ENCODE measurements around the gene UNKL.

Gene UNKL

DNA sequence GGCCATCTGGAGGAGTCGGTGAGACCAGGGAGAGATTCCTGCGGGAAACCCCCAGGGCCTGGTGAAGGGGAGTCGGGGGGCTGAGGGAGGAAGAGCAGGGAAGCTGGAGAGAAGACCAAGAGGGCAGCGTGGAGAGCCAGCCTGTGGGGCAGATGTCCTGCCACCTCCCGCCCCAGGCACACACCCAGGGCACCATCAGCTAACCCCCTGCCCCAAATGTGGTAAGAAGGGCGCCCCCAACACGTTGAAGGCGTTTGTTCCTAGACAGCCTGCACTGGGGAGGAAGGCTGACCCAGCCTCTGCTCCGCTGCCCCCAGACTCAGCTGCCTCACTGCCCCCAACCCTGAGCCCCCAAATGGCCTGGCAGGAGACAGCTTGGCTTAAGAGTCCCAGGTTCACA lies 79.8 kb downstream of the UNKL start:
- no peak overlapping the region for H3K4me3 ChIP-seq (ENCODE audit: low read depth, low read length)
- TF ChIP-seq, protein P1, sequence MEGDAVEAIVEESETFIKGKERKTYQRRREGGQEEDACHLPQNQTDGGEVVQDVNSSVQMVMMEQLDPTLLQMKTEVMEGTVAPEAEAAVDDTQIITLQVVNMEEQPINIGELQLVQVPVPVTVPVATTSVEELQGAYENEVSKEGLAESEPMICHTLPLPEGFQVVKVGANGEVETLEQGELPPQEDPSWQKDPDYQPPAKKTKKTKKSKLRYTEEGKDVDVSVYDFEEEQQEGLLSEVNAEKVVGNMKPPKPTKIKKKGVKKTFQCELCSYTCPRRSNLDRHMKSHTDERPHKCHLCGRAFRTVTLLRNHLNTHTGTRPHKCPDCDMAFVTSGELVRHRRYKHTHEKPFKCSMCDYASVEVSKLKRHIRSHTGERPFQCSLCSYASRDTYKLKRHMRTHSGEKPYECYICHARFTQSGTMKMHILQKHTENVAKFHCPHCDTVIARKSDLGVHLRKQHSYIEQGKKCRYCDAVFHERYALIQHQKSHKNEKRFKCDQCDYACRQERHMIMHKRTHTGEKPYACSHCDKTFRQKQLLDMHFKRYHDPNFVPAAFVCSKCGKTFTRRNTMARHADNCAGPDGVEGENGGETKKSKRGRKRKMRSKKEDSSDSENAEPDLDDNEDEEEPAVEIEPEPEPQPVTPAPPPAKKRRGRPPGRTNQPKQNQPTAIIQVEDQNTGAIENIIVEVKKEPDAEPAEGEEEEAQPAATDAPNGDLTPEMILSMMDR (IDR thresholded peaks at IDR 0.05; ENCODE audit: insufficient read depth, low read length, missing control alignments): no peak
- ChIA-PET CTCF (no interaction called here), POLR2A (interaction anchor here (0.6 to 0.8 kb wide), 2 partner anchors 8 to 411 kb away, joined by 3 read pairs; no protein-coding TSS in a partner anchor)
- no peak for DNase-seq (ENCODE audit: low read depth, low spot score)

DNA sequence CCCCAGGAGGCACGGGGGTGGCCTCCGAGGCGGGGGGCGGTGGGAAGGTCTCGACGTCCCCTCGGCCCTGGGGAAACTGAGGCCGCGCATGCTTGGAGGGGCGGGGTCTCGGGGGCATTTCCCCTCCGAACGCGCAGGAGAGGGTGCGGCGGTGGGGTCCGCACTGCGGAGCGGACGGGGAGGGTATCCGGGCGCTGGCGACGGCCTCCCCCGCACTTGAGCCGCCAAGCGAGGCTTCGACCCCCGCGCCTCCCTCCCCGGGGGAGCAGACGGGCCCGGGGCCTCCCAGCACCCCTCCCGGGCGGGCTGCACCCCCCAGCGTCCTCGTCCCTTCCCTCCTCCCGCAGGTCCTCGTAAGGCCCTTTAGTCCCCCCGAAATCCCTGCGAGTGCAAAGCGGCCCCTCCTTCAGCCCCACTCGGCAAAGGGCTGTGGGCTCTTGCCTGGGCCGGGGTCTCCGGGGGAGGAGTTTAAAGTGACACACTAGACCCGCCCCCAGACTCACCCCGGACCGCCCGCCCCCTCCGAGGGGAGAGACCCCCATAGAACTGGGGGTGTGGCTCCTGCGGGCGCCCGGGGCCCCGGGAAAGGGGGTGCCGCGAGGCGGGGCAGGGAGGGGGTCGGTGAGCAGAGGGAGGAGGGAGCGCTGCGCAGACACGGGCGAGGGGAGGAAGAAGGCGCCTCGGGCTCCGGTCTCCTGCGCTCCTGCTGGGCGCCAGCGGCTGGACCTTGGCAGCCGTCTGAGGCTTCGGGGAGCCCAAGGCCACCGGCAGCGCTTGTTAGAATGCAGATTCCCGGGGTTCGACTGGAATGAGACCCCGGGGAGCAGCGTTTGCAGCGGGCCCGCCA lies 80.4 kb downstream of the UNKL start:
- ChIA-PET CTCF (no interaction called here), POLR2A (no interaction called here)
- no peak for DNase-seq (ENCODE audit: low read depth, low spot score)
- H3K4me3 ChIP-seq (ENCODE audit: low read depth, low read length): peak overlapping the region; percentile 12; the same call in 1 of the 2 replicates
- TF ChIP-seq, protein P1 (IDR thresholded peaks at IDR 0.05; ENCODE audit: insufficient read depth, low read length, missing control alignments): no peak

DNA sequence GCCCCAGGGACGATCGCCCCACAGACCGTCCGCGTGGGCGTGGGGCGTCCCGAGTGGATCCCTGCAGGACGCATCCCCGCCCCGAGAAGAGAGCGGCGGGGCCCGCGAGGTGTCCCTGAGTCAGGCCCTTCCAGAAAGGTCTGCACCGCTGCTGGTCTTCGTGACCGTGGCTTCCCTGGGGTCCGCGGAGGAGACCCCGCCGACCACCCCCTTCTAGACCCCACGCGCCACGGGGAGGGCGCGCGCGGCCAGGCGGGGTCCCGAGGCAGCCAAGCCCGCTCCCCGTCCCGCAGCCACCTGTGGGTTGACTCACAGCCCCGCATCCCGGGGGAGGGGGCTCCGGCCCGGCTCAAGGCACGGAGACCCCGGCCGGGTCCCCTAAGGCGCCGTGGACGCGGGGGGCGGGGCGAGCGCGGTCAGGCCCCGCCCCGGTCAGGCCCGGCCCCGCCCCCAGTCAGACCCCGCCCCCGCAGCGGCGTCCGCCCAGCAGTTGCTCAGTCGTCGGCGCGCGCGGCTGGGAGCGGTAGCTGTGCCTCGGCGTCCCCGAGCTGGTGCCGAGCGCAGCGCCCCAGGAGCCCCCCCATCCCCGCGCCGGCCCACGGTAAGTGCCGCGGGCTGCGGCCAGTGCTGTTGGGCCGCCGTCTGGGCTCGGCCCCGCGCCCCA lies 81.2 kb downstream of the UNKL start, which contains the start of gene BAIAP3:
Gene BAIAP3, plus strand, starts transcription at position 497 of the 664 bp plus-strand sequence. CDS start 4,905 bp downstream, outside the sequence.
- TF ChIP-seq, protein P1 (IDR thresholded peaks at IDR 0.05; ENCODE audit: insufficient read depth, low read length, missing control alignments): no peak
- H3K4me3 ChIP-seq (ENCODE audit: low read depth, low read length): peak within 1 kb of the TSS; percentile 12; the same call in 1 of the 2 replicates
- CTCF ChIA-PET: interaction anchor here (0.9 kb wide), 1 partner anchor 10 kb away, joined by 3 read pairs; no protein-coding TSS in a partner anchor
- no peak for DNase-seq (ENCODE audit: low read depth, low spot score)
- POLR2A ChIA-PET: no interaction called here

GRCh38 chr16:1332618-1333148 lies 81.8 kb downstream of the UNKL start:
- CTCF ChIA-PET: interaction anchor here (0.9 kb wide), 1 partner anchor 9 kb away, joined by 3 read pairs; no protein-coding TSS in a partner anchor
- no peak for DNase-seq (ENCODE audit: low read depth, low spot score)
- POLR2A ChIA-PET: no interaction called here
- TF ChIP-seq, protein P1 (IDR thresholded peaks at IDR 0.05; ENCODE audit: insufficient read depth, low read length, missing control alignments): no peak
- H3K4me3 ChIP-seq (ENCODE audit: low read depth, low read length): no peak overlapping the region

GRCh38 chr16:1331712-1332617 lies 82.5 kb downstream of the UNKL start:
- TF ChIP-seq, protein P1 (IDR thresholded peaks at IDR 0.05; ENCODE audit: insufficient read depth, low read length, missing control alignments): no peak
- no peak for DNase-seq (ENCODE audit: low read depth, low spot score)
- no peak overlapping the region for H3K4me3 ChIP-seq (ENCODE audit: low read depth, low read length)
- CTCF ChIA-PET: interaction anchor here (0.9 kb wide), 1 partner anchor 8 kb away, joined by 3 read pairs; no protein-coding TSS in a partner anchor
- POLR2A ChIA-PET: no interaction called here
